Fibroblast of peridontal ligament (primary cell): Measurements from ENCODE around the gene DNAJC22.
"Not testable (repeated sequence)": the region's sequence is repeated elsewhere in the genome, so short reads cannot be mapped to it uniquely, and the experiment has no call there.

Source experiments
- DNase-seq: peaks from one replicate; pipeline ENCODE4 v3.0.0-alpha.2; 2010; ENCODE audit errors: extremely low read depth

Gene DNAJC22

GRCh38 chr12:49370539-49370938 lies 23.9 kb downstream of the DNAJC22 start:
- no peak for DNase-seq

- DNase-seq, result no peak
Observed at GRCh38 chr12:49375406-49375805, 28.7 kb downstream of the DNAJC22 start.

- no peak for DNase-seq
Observed at GRCh38 chr12:49377386-49377785, 30.7 kb downstream of the DNAJC22 start.

GRCh38 chr12:49380184-49380583 lies 33.5 kb downstream of the DNAJC22 start:
- not testable (repeated sequence) for DNase-seq

GRCh38 chr12:49388682-49389386 lies 42.1 kb downstream of the DNAJC22 start:
- DNase-seq, result no peak

DNA sequence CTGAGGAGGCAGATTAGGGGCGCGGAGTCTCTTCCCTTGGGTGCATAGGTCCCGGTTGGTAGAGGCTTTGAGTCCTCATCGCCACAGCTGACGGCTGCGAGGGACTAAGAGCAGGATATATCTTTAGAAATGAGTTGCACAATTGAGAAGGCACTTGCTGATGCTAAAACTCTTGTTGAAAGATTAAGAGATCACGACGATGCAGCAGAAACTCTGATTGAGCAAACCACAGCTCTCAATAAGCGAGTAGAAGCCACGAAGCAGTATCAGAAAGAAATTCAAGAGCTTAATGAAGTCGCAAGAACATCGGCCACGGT lies 42.7 kb downstream of the DNAJC22 start:
- no peak for DNase-seq

GRCh38 chr12:49397000-49397399 lies 50.3 kb downstream of the DNAJC22 start:
- no peak for DNase-seq

DNA sequence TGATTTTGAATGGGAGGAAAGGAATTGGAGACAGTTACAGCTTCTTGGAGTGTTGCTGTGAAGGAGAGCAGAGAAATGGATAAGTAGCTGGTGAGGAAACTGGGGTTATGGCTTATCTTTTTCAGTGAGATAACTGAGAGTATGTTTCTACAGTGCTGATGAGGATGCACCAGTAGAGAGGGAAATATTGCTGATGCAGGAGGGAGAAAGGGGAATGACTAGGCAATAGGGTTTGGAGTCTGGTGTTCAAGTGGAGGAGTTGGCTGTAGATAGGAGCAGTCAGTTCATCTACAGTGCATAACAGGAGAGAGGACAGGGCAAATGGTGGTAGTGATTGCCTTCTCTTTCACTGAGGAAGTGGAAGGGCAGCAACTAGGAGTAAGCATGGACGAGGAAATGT lies 53.6 kb downstream of the DNAJC22 start:
- no peak for DNase-seq
